ENCODE measurements around the gene SRSF10.
A peak's percentile ranks its signal among the peaks of the same experiment; 100 is the strongest.

The SRSF10 gene

DNA sequence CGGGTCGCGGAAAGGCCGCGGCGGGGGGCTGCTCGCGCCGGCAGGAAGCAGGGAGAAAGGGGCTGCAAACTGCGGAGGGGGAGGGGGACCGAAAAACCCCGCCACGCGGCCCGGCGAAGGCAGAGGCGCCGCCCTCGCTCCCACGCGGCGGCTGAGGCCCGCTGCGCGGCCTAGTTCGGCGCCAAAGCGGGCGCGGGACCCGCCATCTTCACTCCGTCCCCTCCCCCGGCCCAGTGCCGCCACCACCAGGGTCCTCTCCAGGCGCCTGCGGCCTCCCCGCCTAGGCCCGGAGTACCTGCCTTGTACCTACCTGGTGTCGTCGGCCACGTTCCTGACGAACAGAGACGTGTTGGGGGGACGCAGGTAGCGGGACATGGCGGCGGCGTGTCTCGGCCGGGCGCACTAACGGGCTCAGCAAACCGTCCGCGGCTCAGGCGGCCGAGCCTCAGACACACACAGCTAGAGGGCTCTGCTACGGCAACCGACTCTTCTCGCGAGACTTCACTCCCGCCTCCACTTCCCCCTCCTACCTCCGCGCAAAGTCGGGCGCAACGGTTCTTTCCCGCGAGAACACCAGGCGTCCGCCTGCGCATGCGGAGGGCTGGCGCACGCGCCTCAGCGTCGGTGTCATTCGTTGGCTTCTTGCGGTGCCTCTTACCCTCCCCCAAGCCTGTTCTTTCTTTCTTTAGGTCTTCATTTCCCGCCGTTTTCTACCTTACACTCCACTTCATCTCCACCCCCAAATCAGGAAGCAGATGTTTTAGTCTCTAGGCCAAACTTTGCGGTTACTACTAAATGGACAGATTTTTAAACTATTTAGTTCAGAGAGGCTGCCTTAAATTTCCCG lies at the start of gene SRSF10:
Gene SRSF10 (minus strand): TSS at position 447 of the 847 bp plus-strand sequence. CDS start 72 bp downstream, at position 375.
- H3K4me3 ChIP-seq (ENCODE audit: low read depth, low read length, poor library complexity, severe bottlenecking) = peak within 1 kb of the TSS; percentile 97
- TF ChIP-seq, protein P1, sequence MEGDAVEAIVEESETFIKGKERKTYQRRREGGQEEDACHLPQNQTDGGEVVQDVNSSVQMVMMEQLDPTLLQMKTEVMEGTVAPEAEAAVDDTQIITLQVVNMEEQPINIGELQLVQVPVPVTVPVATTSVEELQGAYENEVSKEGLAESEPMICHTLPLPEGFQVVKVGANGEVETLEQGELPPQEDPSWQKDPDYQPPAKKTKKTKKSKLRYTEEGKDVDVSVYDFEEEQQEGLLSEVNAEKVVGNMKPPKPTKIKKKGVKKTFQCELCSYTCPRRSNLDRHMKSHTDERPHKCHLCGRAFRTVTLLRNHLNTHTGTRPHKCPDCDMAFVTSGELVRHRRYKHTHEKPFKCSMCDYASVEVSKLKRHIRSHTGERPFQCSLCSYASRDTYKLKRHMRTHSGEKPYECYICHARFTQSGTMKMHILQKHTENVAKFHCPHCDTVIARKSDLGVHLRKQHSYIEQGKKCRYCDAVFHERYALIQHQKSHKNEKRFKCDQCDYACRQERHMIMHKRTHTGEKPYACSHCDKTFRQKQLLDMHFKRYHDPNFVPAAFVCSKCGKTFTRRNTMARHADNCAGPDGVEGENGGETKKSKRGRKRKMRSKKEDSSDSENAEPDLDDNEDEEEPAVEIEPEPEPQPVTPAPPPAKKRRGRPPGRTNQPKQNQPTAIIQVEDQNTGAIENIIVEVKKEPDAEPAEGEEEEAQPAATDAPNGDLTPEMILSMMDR (IDR thresholded peaks at IDR 0.05; ENCODE audit: low read length) = no peak
- TF ChIP-seq EZH2 (IDR thresholded peaks at IDR 0.05; ENCODE audit: borderline replicate concordance, low read length) = no peak
- H4K20me1 ChIP-seq (ENCODE audit: insufficient read depth, low read length) = no peaks in the 10 kb centered on the region
- H3K27ac ChIP-seq (ENCODE audit: low read depth, low read length, poor library complexity, severe bottlenecking) = peak within 1 kb of the TSS; percentile 95
- H3K36me3 ChIP-seq (ENCODE audit: insufficient read depth, low read length) = peaks cover 46% of the 10 kb centered on the region
- H3F3A ChIP-seq (ENCODE audit: insufficient read depth, low read length) = no peaks in the 10 kb centered on the region
- no peaks in the 10 kb centered on the region for H3K9me3 ChIP-seq (ENCODE audit: low read length)
- no peak within 1 kb of the TSS for H2AFZ ChIP-seq (ENCODE audit: low read length)
- H3K4me1 ChIP-seq (ENCODE audit: insufficient read depth, low read length, severe bottlenecking) = peaks cover 52% of the 10 kb centered on the region
- H3K9ac ChIP-seq (ENCODE audit: low read length) = peak within 1 kb of the TSS; percentile 94
- no peaks in the 10 kb centered on the region for H3K9me2 ChIP-seq (ENCODE audit: low read depth, low read length)
- H3K4me2 ChIP-seq (ENCODE audit: low read length) = peak within 1 kb of the TSS; percentile 90
- no peaks in the 10 kb centered on the region for H3K27me3 ChIP-seq (ENCODE audit: insufficient read depth, low read length)
- peaks cover 47% of the 10 kb centered on the region for H3K79me2 ChIP-seq (ENCODE audit: insufficient read depth, low read length)

DNA sequence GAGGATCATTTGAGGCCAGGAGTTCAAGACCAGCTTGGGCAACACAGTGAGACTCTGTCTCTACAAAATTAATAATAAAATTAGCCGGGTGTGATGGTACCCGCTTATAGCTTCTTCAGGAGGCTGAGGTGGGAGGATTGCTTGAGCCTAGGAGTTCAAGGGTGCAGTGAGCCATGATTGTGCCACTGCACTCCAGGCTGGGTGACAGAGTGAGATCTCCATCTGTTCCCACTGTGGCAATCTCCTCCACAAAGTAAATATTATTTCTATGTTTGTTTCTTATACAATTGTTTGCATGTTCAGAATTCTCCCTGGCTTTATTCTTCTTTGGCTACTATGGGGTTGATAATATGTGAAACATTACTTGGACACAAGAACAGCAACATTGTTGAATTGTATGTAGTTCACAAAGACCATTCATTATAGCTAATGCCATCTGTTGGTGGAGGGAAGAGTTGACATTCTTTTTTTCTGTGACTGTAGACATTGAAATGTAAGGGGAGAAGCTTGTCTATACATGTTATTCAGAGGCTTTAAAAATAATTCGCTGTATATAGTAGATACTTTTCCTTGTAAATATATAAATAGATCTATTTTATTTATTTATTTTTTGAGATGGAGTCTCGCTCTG lies 47.8 kb upstream of the SRSF10 start:
- Histone ChIP-seq H3K4me2 (ENCODE audit: low read length) (no peak overlapping the region), H3K9me2 (ENCODE audit: low read depth, low read length) (no peaks in the 10 kb centered on the region), H2AFZ (ENCODE audit: low read length) (no peak overlapping the region), H3K9ac (ENCODE audit: low read length) (no peak overlapping the region), H3K9me3 (ENCODE audit: low read length) (no peaks in the 10 kb centered on the region), H4K20me1 (ENCODE audit: insufficient read depth, low read length) (no peaks in the 10 kb centered on the region), H3K36me3 (ENCODE audit: insufficient read depth, low read length) (no peaks in the 10 kb centered on the region), H3F3A (ENCODE audit: insufficient read depth, low read length) (no peaks in the 10 kb centered on the region), H3K4me1 (ENCODE audit: insufficient read depth, low read length, severe bottlenecking) (no peaks in the 10 kb centered on the region), H3K27me3 (ENCODE audit: insufficient read depth, low read length) (no peaks in the 10 kb centered on the region), H3K4me3 (ENCODE audit: low read depth, low read length, poor library complexity, severe bottlenecking) (no peak overlapping the region), H3K27ac (ENCODE audit: low read depth, low read length, poor library complexity, severe bottlenecking) (no peak overlapping the region), H3K79me2 (ENCODE audit: insufficient read depth, low read length) (no peaks in the 10 kb centered on the region)
- TF ChIP-seq, protein P1 (IDR thresholded peaks at IDR 0.05; ENCODE audit: low read length) = peak; percentile 72
- no peak for TF ChIP-seq EZH2 (IDR thresholded peaks at IDR 0.05; ENCODE audit: borderline replicate concordance, low read length)

DNA sequence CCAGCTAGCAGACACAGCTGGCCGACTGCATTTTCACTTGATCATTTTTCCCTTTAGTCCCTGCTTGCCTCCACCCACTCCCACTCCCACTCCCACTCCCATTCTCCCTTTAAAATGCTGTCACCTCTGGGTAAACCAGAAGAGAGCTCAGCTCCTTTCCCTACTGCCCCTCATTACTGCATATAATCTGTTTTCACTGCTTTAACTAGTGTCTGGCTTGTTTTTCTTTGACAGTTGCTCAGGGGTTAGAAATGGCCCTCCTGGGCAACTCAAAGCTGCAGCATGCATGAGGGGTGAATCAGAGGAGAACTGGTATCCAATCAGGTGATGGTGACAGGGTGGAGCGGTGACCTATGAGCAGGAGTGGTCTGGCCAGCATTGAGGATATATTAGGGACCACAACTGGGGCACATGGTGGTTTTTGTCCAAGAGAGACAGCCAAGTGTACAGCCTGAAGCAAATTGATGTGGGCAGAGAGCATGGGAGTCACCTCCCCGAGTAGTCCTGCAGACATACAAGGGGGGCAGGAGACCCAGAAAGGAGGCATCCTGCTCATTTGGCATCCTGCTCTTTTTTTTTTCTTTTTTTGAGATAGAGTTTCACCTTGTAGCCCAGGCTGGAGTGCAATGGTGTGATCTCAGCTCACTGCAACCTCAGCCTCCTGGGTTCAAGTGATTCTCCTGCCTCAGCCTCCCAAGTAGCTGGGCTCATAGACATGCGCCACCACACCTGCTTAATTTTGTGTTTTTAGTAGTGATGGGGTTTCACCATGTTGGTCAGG lies 42.6 kb upstream of the SRSF10 start:
- Histone ChIP-seq H3K4me3 (ENCODE audit: low read depth, low read length, poor library complexity, severe bottlenecking) (no peak overlapping the region), H3K79me2 (ENCODE audit: insufficient read depth, low read length) (no peaks in the 10 kb centered on the region), H4K20me1 (ENCODE audit: insufficient read depth, low read length) (no peaks in the 10 kb centered on the region), H3K4me1 (ENCODE audit: insufficient read depth, low read length, severe bottlenecking) (no peaks in the 10 kb centered on the region), H3K27me3 (ENCODE audit: insufficient read depth, low read length) (no peaks in the 10 kb centered on the region), H3F3A (ENCODE audit: insufficient read depth, low read length) (no peaks in the 10 kb centered on the region), H3K9me2 (ENCODE audit: low read depth, low read length) (no peaks in the 10 kb centered on the region), H3K9me3 (ENCODE audit: low read length) (no peaks in the 10 kb centered on the region), H2AFZ (ENCODE audit: low read length) (no peak overlapping the region), H3K4me2 (ENCODE audit: low read length) (no peak overlapping the region), H3K9ac (ENCODE audit: low read length) (no peak overlapping the region), H3K27ac (ENCODE audit: low read depth, low read length, poor library complexity, severe bottlenecking) (no peak overlapping the region), H3K36me3 (ENCODE audit: insufficient read depth, low read length) (no peaks in the 10 kb centered on the region)
- TF ChIP-seq, protein P1 (IDR thresholded peaks at IDR 0.05; ENCODE audit: low read length) = no peak
- no peak for TF ChIP-seq EZH2 (IDR thresholded peaks at IDR 0.05; ENCODE audit: borderline replicate concordance, low read length)
